Stomach (tissue), 4 donors: ENCODE data around the gene YPEL3.

Experiments used
- POLR2A ChIP-seq, 4 donors: fragments of 450-650 bp; IDR thresholded peaks; one replicate each; pipeline ENCODE4 v1.6.1; 2016; ENCODE audit warnings: antibody characterized with exemption in 4 of 4, control low read depth in 2 of 4, mild to moderate bottlenecking in 1 of 4, moderate library complexity in 1 of 4
- POLR2AphosphoS5 ChIP-seq, 3 donors: sonication (generic); formaldehyde crosslinking; IDR thresholded peaks; one replicate each; pipeline ENCODE4 v1.6.1; 2016; ENCODE audit warnings: antibody characterized with exemption in 3 of 3
- TF ChIP-seq, protein P1 (sequence below), 7 experiments: fragments of 450-650 bp in 4 of 7; fragments of 200-600 bp in 3 of 7; sonication (generic) in 3 of 7; IDR thresholded peaks; one replicate each; pipeline ENCODE4 v1.5.1; 2016 to 2019; ENCODE audit warnings: antibody characterized with exemption in 7 of 7, control low read depth in 2 of 7, mild to moderate bottlenecking in 1 of 7

DNA sequence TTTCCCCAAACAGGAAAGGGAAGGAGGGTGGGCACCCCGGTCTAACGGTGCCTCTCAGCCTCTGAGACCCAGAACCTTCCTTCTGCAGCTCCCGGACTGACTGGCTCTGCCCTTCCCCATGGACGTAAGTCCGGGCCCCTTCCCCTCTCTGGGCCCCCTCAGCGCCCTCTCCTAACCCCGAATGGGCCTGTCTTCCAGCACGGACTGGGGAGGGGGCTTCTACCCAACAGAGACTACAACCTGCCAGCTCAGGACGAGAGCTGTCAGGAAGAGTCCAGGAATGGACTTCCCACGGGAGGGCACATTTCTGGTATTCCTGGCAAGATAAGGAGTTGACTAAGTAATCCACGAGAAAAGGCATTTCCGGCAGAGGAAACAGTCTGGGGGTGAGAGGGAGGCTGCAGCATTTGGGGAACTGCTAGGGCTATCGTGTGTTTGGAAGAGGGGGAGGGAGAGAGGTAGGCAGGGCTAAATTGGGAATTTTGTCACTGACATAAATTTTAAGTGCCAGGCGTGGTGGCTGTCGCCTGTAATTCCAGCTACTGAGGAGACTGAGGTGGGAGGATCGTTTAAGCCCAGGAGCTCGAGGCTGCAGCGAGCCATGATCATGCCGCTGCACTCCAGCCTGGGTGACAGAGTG is 42.5 kb downstream of the YPEL3 start:
- TF ChIP-seq, protein P1, sequence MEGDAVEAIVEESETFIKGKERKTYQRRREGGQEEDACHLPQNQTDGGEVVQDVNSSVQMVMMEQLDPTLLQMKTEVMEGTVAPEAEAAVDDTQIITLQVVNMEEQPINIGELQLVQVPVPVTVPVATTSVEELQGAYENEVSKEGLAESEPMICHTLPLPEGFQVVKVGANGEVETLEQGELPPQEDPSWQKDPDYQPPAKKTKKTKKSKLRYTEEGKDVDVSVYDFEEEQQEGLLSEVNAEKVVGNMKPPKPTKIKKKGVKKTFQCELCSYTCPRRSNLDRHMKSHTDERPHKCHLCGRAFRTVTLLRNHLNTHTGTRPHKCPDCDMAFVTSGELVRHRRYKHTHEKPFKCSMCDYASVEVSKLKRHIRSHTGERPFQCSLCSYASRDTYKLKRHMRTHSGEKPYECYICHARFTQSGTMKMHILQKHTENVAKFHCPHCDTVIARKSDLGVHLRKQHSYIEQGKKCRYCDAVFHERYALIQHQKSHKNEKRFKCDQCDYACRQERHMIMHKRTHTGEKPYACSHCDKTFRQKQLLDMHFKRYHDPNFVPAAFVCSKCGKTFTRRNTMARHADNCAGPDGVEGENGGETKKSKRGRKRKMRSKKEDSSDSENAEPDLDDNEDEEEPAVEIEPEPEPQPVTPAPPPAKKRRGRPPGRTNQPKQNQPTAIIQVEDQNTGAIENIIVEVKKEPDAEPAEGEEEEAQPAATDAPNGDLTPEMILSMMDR (IDR thresholded peaks at IDR 0.05): no peak
- TF ChIP-seq POLR2A (IDR thresholded peaks at IDR 0.05) (no peak), POLR2AphosphoS5 (IDR thresholded peaks at IDR 0.05) (no peak)
